Choroid plexus epithelial cell (primary cell): ENCODE results near the gene GPR150.
A peak's percentile ranks its signal among the peaks of the same experiment; 100 is the strongest.

Source experiments
- DNase-seq: peaks from one replicate; pipeline ENCODE4 v3.0.0-alpha.2; 2010; ENCODE audit warnings: low read depth
- H3K4me3 ChIP-seq: 2 replicates; pipeline ENCODE4 v1.5.1; 2011; ENCODE audit warnings: low read depth, mild to moderate bottlenecking, control low read depth, low read length, moderate library complexity
- TF ChIP-seq, protein P1 (sequence below): conservative IDR thresholded peaks from 2 replicates; pipeline ENCODE4 v1.5.1; 2011; ENCODE audit warnings: low read depth, mild to moderate bottlenecking, control low read depth, inconsistent platforms, low read length, moderate library complexity

Gene GPR150

GRCh38 chr5:95620030-95620869, at the start of gene GPR150:
Gene GPR150 (plus strand): TSS chr5:95620087. CDS start chr5:95620276, 189 bp downstream.
- DNase-seq: peak; percentile 46
- H3K4me3 ChIP-seq: peak within 1 kb of the TSS; percentile 66
- TF ChIP-seq, protein P1, sequence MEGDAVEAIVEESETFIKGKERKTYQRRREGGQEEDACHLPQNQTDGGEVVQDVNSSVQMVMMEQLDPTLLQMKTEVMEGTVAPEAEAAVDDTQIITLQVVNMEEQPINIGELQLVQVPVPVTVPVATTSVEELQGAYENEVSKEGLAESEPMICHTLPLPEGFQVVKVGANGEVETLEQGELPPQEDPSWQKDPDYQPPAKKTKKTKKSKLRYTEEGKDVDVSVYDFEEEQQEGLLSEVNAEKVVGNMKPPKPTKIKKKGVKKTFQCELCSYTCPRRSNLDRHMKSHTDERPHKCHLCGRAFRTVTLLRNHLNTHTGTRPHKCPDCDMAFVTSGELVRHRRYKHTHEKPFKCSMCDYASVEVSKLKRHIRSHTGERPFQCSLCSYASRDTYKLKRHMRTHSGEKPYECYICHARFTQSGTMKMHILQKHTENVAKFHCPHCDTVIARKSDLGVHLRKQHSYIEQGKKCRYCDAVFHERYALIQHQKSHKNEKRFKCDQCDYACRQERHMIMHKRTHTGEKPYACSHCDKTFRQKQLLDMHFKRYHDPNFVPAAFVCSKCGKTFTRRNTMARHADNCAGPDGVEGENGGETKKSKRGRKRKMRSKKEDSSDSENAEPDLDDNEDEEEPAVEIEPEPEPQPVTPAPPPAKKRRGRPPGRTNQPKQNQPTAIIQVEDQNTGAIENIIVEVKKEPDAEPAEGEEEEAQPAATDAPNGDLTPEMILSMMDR: no peak

DNA sequence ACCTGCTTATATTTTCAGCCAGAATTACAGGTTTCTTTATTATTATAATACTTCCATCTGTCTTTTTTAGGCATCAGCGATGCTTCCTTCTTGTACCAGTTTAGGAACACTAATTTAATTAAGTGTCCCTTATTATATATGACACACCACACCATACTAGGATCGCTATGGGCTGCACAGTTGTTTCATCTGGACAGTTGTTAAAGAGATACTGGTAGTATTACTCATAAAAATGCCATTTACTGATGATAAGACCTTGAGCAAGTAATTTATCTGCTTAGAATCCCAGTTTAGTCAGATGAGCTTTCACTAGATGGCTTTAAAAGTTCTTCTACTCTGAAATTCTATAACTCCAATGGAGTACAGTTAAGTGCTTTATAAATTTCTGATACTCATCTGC, 47.9 kb upstream of the GPR150 start:
- DNase-seq: peak; percentile 3

GRCh38 chr5:95581576-95581975, 38.3 kb upstream of the GPR150 start:
- DNase-seq: no peak
- H3K4me3 ChIP-seq: no peak overlapping the region
- TF ChIP-seq, protein P1: no peak

More for the DNA sequence above, 47.9 kb upstream of the GPR150 start:
- TF ChIP-seq, protein P1: no peak
- H3K4me3 ChIP-seq: no peak overlapping the region

GRCh38 chr5:95583992-95584391, 35.9 kb upstream of the GPR150 start:
- H3K4me3 ChIP-seq: no peak overlapping the region
- TF ChIP-seq, protein P1: no peak
- DNase-seq: no peak

DNA sequence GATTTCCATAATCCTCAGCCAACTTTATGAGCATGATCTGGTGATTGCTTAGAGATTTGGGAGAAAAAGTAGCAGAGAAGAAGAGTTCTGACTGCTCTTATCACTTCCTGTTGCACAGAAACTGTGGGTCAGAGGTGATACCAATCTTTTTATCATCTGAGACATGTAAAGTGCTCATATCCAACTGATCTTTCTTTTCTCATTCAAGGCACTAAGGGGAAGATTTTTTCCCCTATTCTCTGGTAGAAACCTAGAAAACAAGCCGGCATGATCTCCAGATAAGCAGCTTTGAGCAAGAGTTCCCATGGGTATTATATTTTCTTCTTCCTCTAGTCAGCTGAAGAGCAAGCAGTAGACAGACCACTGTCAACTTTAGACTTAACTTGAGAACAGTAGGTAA, 29.0 kb upstream of the GPR150 start:
- no peak overlapping the region for H3K4me3 ChIP-seq
- TF ChIP-seq, protein P1: no peak
- DNase-seq: peak; percentile 56

GRCh38 chr5:95591490-95591901, 28.4 kb upstream of the GPR150 start:
- DNase-seq: peak; percentile 89
- TF ChIP-seq, protein P1: no peak

GRCh38 chr5:95595289-95595931, 24.5 kb upstream of the GPR150 start:
- H3K4me3 ChIP-seq: no peak overlapping the region

More at GRCh38 chr5:95591490-95591901, 28.4 kb upstream of the GPR150 start:
- H3K4me3 ChIP-seq: no peak overlapping the region

More at GRCh38 chr5:95595289-95595931, 24.5 kb upstream of the GPR150 start:
- TF ChIP-seq, protein P1: no peak
- DNase-seq: no peak
